Left cardiac atrium (tissue), 4 donors: Measurements from ENCODE around the gene NPAS4. TPM values are rescaled to one million over a fixed set of nuclear protein-coding genes. Genes with fewer than 3 reads are reported as not detected.

ENCODE experiments used
- ATAC-seq, 2 donors: fragments of 200-7000 bp; cut with Tn5 transposase; one replicate each; pipeline ENCODE4 v1.9.1; 2020; ENCODE audit warnings: mild to moderate bottlenecking in 2 of 2, moderate library complexity in 2 of 2
- DNase-seq: peaks from one replicate; pipeline ENCODE4 v3.0.0-alpha.2; 2020
- intact Hi-C, 2 donors: fragments of 100-400 bp; cut with DNase I; formaldehyde crosslinking; loops; one replicate each; pipeline versions ENCODE4 v1.14.1 to v1.15.1; 2022 to 2023
- total RNA-seq, 2 donors: library from RNA; stranded (reverse); fragmentation: NEBNext Ultra II Directional; extraction: Animal tissue kit (Norgen Biotek cat#: 25700); gene quantifications; one replicate each; pipeline ENCODE4 v1.2.1, GENCODE V29; 2021
- donor health status: DM: no; HTN: yes; CAD: no.
- donor health status: DM: no; HTN: yes; CAD: no; lungs with severe emphysema.
- donor health status: DM: yes; HTN: yes; CAD: no.
- donor health status: Dilated cardiomyopathy.

NPAS4 gene
- total RNA-seq, 2 donors from 2014 or later = 0.18 to 0.68 TPM

DNA sequence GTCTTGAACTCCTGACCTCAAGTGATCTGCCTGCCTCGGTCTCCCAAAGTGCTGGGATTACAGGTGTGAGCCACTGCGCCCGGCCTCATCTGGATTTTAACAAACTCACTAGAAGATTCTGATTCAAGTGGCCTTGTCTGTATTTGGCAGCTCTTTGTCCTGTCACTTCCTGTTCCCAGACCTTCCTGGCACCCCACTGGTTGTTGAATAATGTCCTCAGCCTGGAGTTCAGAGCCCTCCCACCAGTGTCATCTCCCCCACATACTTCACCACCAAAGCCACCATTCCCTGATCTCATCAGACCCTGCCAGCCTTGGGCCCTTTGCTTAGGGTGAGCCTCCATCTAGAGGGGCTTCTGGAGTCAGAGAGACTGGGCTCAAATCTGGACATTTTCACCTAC is 49.2 kb downstream of the NPAS4 start:
- no peak for DNase-seq
- no peak for ATAC-seq
- intact Hi-C loops = no loop called here

DNA sequence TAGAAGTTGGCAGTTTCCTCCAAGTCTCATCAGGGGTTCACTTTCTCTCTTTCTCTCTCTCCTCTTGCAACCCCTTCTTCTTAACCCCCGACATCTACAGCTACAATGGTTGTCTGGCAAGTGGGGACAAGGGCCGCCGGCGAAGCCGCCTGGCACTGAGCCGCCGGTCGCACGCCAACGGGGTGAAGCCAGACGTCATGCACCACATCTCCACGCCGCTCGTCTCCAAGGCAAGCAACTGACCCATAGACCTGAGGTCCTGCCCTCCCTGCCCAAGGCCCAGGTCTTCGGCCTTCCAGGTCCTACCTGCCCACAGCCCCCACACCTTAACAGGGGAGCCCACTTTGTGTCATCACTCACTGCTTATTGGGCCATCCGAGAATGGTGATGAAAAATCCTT is 50.3 kb downstream of the NPAS4 start:
- no peak for ATAC-seq
- intact Hi-C loops = no loop called here
- DNase-seq = no peak

DNA sequence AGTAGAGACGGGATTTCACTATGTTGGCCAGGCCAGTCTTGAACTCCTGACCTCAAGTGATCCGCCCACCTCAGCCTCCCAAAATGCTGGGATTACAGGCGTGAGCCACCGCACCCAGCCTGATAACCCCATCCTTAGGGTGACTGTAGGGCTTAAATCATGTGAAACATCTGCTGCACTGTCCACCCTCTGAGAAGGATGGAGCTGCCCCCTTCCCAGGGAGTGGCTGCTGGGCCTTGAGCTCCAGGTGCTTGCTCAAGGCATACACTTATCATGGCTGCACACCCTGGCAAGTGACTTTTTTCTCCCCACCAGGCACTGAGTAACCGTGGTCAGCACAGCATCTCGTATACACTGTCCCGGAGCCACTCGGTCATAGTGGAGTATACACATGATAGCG is 51.2 kb downstream of the NPAS4 start:
- intact Hi-C loops = no loop called here
- DNase-seq (no peak), ATAC-seq (no peak)

DNA sequence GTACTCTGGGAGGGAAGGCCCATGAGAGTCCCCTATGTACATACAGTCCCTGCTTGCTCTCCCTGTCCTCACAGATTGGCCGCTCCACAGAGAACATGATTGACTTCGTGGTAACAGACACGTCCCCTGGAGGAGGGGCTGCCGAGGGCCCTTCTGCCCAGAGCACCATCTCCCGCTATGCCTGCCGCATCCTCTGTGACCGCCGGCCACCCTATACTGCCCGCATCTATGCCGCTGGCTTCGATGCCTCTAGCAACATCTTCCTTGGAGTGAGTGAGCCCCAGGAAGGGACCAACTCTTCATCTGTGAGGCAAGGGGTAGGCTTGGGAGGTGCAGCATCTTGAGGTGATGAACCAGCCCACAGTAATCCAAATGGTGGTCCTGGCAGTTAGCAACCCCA is 52.3 kb downstream of the NPAS4 start:
- intact Hi-C loops = no loop called here
- DNase-seq (no peak), ATAC-seq (no peak)

DNA sequence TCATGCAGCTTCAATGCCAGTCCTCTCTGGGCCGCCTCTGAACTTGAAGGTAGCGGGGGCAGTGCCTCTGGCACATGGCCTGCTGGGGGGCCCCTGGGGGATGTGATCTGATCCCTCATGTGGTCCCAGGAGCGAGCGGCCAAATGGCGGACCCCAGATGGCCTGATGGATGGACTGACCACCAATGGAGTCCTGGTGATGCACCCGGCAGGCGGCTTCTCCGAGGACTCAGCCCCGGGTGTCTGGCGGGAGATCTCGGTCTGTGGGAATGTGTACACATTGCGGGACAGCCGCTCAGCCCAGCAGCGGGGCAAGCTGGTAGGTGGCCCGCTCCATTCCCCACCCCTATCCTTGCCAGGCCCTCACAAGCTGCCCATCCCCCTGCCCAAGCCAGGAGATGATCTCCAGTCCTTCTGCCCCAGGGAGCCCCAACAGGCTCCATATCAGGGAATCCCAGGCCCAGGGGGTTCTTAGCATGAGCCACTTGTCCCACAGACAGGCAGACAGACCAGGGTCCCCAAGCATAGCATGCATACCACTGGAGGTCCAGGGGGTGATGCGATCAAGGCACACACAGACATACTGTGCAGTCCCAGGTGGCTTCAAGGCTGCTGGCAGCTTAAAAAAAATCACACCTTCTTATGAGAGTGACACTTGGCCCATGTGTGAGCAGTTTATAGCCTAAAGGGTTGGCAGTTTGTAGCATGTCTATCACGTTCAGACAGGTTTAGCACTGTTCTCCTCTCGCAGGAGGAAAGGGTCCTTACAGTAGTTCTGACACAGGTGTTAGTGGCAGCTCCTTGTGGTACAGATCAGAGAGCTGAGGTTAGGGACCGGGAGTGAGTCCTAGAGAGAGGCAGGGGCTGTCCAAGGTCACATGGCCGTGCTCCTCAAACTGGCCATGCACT is 53.0 kb downstream of the NPAS4 start:
- intact Hi-C loops = no loop called here
- DNase-seq = no peak
- ATAC-seq = no peak

DNA sequence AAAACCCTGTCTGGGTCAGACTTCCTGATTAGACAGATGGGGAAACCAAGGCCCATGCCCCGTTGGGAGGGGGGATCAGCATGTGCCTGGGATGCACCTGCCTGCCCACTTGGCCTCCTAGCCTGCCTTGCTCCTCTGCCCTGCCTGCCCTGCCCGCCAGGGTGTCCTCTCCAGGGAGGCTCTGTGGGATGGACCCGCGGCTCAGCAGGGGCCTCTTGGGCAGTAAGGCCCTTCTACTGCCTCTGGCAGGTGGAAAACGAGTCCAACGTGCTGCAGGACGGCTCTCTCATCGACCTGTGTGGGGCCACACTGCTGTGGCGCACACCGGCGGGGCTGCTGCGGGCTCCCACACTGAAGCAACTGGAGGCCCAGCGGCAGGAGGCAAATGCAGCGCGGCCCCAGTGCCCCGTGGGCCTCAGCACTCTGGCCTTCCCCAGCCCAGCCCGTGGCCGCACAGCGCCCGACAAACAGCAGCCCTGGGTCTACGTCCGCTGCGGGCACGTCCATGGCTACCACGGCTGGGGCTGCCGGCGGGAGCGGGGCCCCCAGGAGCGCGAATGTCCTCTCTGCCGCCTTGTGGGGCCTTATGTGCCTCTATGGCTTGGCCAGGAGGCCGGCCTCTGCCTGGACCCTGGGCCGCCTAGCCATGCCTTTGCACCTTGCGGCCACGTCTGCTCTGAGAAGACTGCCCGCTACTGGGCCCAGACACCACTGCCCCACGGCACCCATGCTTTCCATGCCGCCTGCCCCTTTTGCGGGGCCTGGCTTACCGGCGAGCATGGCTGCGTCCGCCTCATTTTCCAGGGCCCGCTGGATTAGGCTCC is 54.7 kb downstream of the NPAS4 start:
- no peak for ATAC-seq
- intact Hi-C loops = no loop called here
- no peak for DNase-seq

Other genes starting within 250 kb of the NPAS4 start
- gene KLC2, start 163.3 kb upstream of the NPAS4 start, total RNA-seq = 10 to 100 TPM; 25.8 to 32.1 TPM
- 100 to 1,000 TPM; 114 to 115 TPM for gene RAB1B, start 152.4 kb upstream of the NPAS4 start, total RNA-seq
- gene CNIH2, start 142.9 kb upstream of the NPAS4 start, total RNA-seq = not detected
- gene YIF1A, start 131.9 kb upstream of the NPAS4 start, total RNA-seq = 10 to 100 TPM; 53.2 to 81.1 TPM
- gene TMEM151A, start 129.1 kb upstream of the NPAS4 start, total RNA-seq = 1 to 10 TPM in 1 of 2 donors, under 1 TPM in 1; 0.86 to 1.1 TPM
- 10 to 100 TPM; 43.8 to 54.3 TPM for gene CD248, start 104.0 kb upstream of the NPAS4 start, total RNA-seq
- 1 to 10 TPM; 2.2 to 4.6 TPM for gene RIN1, start 84.6 kb upstream of the NPAS4 start, total RNA-seq
- gene BRMS1, start 75.9 kb upstream of the NPAS4 start, total RNA-seq = 10 to 100 TPM; 14.9 to 19.3 TPM
- gene B4GAT1, start 73.4 kb upstream of the NPAS4 start, total RNA-seq = 10 to 100 TPM; 37.9 to 41.1 TPM
- 10 to 100 TPM; 15.1 to 16.6 TPM for gene SLC29A2, start 49.3 kb upstream of the NPAS4 start, total RNA-seq
- gene MRPL11, start 17.8 kb downstream of the NPAS4 start, total RNA-seq = 10 to 100 TPM; 43.1 to 47.0 TPM
- 10 to 100 TPM in 1 of 2 donors, 1 to 10 TPM in 1; 9.1 to 11.0 TPM for gene PELI3, start 45.9 kb downstream of the NPAS4 start, total RNA-seq
- gene DPP3, start 59.4 kb downstream of the NPAS4 start, total RNA-seq = 10 to 100 TPM; 18.5 TPM
- gene BBS1, start 89.6 kb downstream of the NPAS4 start, total RNA-seq = 10 to 100 TPM; 18.7 to 18.9 TPM
- gene ZDHHC24, start 125.0 kb downstream of the NPAS4 start, total RNA-seq = 1 to 10 TPM; 7.9 to 8.2 TPM
- gene ACTN3, start 125.9 kb downstream of the NPAS4 start, total RNA-seq = under 1 TPM; 0.10 to 0.15 TPM
- gene CTSF, start 147.6 kb downstream of the NPAS4 start, total RNA-seq = 10 to 100 TPM; 51.0 to 71.9 TPM
- gene CCDC87, start 172.0 kb downstream of the NPAS4 start, total RNA-seq = under 1 TPM; 0.18 to 0.39 TPM
- gene CCS, start 172.2 kb downstream of the NPAS4 start, total RNA-seq = 10 to 100 TPM; 28.3 to 28.6 TPM
- 10 to 100 TPM; 31.2 to 35.2 TPM for gene RBM14, start 195.6 kb downstream of the NPAS4 start, total RNA-seq
- 10 to 100 TPM; 63.6 to 76.7 TPM for gene RBM4, start 217.7 kb downstream of the NPAS4 start, total RNA-seq